ENCODE measurements around the gene APBA1. TPM values are rescaled to one million over a fixed set of nuclear protein-coding genes. Genes with fewer than 3 reads are reported as not detected.

Gene APBA1
- total and polyA plus RNA-seq, 9 of the 15 experiments (the other 6 are each of a cell fraction or from before 2014, with no cell fraction given) = 0.01 to 0.02 TPM; not detected in 7

DNA sequence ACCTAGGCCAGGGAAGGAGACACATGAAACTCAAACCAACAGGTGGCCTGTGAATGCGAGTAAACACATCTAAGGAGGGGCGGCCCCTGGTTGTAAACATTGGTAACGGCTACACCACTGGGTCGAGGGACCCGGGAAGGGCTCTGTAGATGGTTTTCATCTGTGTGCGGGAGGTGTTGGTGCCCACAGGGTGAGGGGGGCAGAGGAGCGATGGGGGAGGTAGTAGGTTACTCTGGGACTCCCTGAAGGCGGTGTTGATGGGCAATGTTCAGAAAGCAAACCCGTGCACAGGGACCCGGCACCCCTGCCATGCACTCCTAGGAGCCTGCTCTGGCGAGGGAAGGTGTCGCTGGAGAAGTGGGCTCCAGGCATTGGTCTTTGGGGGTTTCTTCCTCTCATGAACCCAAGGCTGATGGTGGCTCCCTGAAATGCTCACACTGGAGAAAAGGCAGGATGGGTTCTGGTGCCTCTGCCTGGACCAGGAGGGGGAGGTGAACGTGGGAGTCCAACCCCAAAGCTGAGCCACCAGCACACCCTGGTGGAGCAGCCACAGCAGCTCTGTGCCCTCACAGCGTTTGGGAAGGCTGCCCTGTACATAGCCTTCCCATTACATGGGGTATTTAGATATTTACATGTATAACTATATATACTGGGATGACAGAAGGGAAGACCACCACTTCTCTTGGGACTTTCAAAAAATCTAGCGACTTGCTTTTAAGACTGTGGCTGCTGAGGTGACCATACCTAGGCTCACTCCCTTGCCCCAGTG lies 244.0 kb downstream of the APBA1 start:
- Histone ChIP-seq H3K9ac (ENCODE audit: insufficient read depth in 1 of 2, low read depth in 2 of 2, low read length in 2 of 2) (no peak overlapping the region), H3K4me3 (no peak overlapping the region), H3K27me3 (ENCODE audit: control insufficient read depth in 2 of 2, insufficient read depth in 2 of 2, low read length in 2 of 2) (peaks cover 2 to 22% of the 10 kb centered on the region in 2 experiments; a peak in 2 of 5 replicates), H3K79me2 (ENCODE audit: control insufficient read depth, insufficient read depth, low read length) (no peaks in the 10 kb centered on the region), H3K27ac (ENCODE audit: extremely low read depth, low read depth, low read length) (no peak overlapping the region), H3K9me3 (replicated peaks; ENCODE audit: control insufficient read depth, insufficient read depth, low read depth, low read length) (no peaks in the 10 kb centered on the region), H3K9me1 (ENCODE audit: control insufficient read depth, insufficient read depth, low read length) (no peaks in the 10 kb centered on the region), H2AFZ (ENCODE audit: low read depth, low read length) (no peak overlapping the region), H3K4me2 (ENCODE audit: insufficient read depth, low read length) (no peak overlapping the region), H4K20me1 (replicated peaks; ENCODE audit: control insufficient read depth, insufficient read depth, low read length) (no peaks in the 10 kb centered on the region), H3K36me3 (ENCODE audit: control insufficient read depth, insufficient read depth, low read length) (no peaks in the 10 kb centered on the region), H3K4me1 (replicated peaks in 1 of 2; ENCODE audit: control insufficient read depth in 2 of 2, insufficient read depth in 2 of 2, low read length in 2 of 2) (no peaks in the 10 kb centered on the region)
- no peak for FAIRE-seq
- POLR2A ChIA-PET = no interaction called here
- TF ChIP-seq ZNF77 (CRISPR knock-in tag; IDR thresholded peaks at IDR 0.05) (no peak), RAD21 (CRISPR knock-in tag; conservative IDR thresholded peaks at IDR 0.05 in 1 of 2, IDR thresholded peaks at IDR 0.05 in 1 of 2) (0 out of 4 replicates have a peak, but pooled peaks of 1 of the 2 experiments have one; percentile 7)
- TF ChIP-seq, protein P1, sequence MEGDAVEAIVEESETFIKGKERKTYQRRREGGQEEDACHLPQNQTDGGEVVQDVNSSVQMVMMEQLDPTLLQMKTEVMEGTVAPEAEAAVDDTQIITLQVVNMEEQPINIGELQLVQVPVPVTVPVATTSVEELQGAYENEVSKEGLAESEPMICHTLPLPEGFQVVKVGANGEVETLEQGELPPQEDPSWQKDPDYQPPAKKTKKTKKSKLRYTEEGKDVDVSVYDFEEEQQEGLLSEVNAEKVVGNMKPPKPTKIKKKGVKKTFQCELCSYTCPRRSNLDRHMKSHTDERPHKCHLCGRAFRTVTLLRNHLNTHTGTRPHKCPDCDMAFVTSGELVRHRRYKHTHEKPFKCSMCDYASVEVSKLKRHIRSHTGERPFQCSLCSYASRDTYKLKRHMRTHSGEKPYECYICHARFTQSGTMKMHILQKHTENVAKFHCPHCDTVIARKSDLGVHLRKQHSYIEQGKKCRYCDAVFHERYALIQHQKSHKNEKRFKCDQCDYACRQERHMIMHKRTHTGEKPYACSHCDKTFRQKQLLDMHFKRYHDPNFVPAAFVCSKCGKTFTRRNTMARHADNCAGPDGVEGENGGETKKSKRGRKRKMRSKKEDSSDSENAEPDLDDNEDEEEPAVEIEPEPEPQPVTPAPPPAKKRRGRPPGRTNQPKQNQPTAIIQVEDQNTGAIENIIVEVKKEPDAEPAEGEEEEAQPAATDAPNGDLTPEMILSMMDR (IDR thresholded peaks at IDR 0.05 in 2 of 3, conservative IDR thresholded peaks at IDR 0.05 in 1 of 3; ENCODE audit: insufficient read depth in 2 of 3, low read depth in 1 of 3, low read length in 3 of 3) = 0 out of 6 replicates have a peak, but pooled peaks of 1 of the 3 experiments have one; percentile 14
- CTCF ChIA-PET (ENCODE audit: low intra/inter-chr PET ratio) = no interaction called here
- intact Hi-C loops (cut with micrococcal nuclease) (no loop called here), in situ Hi-C loops (cut with MboI) (loop anchor here (10.0 to 25.0 kb wide), 2 partner anchors 507 to 684 kb away; no protein-coding TSS in a partner anchor)
- 3% methylated on average over 10 of the region's 15 CpGs for WGBS (ENCODE audit: insufficient coverage, low coverage, missing lambda C conversion rate)
- no peak for ATAC-seq
- DNase-seq (ENCODE audit: extremely low read depth in 1 of 4, low spot score in 3 of 4) = no peak
- BruUV-seq (replicated peaks) = no TSS peak
